Liver (tissue), 9 donors: ENCODE results near the gene PDE6B. TPM values are rescaled to one million over a fixed set of nuclear protein-coding genes. Genes with fewer than 3 reads are reported as not detected.

ENCODE experiments used
- DNase-seq: peaks from one replicate; pipeline ENCODE4 v3.0.0-alpha.2; 2017; ENCODE audit warnings: low spot score
- H3K27ac ChIP-seq, 2 donors: one replicate each; pipeline ENCODE4 v1.7.0; 2013; ENCODE audit warnings: inconsistent platforms in 2 of 2, low read length in 2 of 2, control low read depth in 1 of 2, low read depth in 1 of 2, mild to moderate bottlenecking in 1 of 2
- H3K27me3 ChIP-seq, 4 donors: one replicate each; pipeline versions ENCODE4 v1.6.1 to v1.7.0; 2013; ENCODE audit warnings: low read length in 3 of 4, inconsistent platforms in 1 of 4, mild to moderate bottlenecking in 1 of 4, moderate library complexity in 1 of 4; ENCODE audit not compliant: control insufficient read depth in 4 of 4, insufficient read depth in 4 of 4
- H3K36me3 ChIP-seq, 4 donors: one replicate each; pipeline versions ENCODE4 v1.6.1 to v1.7.0; 2013; ENCODE audit warnings: low read length in 3 of 4, mild to moderate bottlenecking in 3 of 4, low read depth in 1 of 4, moderate library complexity in 1 of 4; ENCODE audit not compliant: control insufficient read depth in 4 of 4, insufficient read depth in 3 of 4
- H3K4me1 ChIP-seq, 4 donors: one replicate each; pipeline versions ENCODE4 v1.6.1 to v1.7.0; 2013; ENCODE audit warnings: low read length in 3 of 4, mild to moderate bottlenecking in 3 of 4, moderate library complexity in 1 of 4; ENCODE audit not compliant: control insufficient read depth in 4 of 4, insufficient read depth in 4 of 4
- H3K4me3 ChIP-seq, 3 donors: one replicate each; pipeline versions ENCODE4 v1.6.1 to v1.7.0; 2013; ENCODE audit warnings: low read length in 3 of 3, control low read depth in 1 of 3, low read depth in 1 of 3, mild to moderate bottlenecking in 1 of 3
- H3K9ac ChIP-seq, 2 donors: one replicate each; pipeline ENCODE4 v1.7.0; 2013; ENCODE audit warnings: low read length in 2 of 2, mild to moderate bottlenecking in 2 of 2, moderate library complexity in 2 of 2, control low read depth in 1 of 2, low read depth in 1 of 2
- H3K9me3 ChIP-seq, 4 donors: one replicate each; pipeline versions ENCODE4 v1.6.1 to v1.7.0; 2013; ENCODE audit warnings: low read length in 3 of 4; ENCODE audit not compliant: control insufficient read depth in 4 of 4
- EGR1 ChIP-seq, 2 donors: IDR thresholded peaks; 2 replicates each; pipeline ENCODE4 v1.6.1; 2016 to 2018; ENCODE audit warnings: antibody characterized with exemption in 2 of 2, low read depth in 2 of 2
- FOXA2 ChIP-seq: IDR thresholded peaks from 2 replicates; pipeline ENCODE4 v1.6.1; 2016; ENCODE audit warnings: antibody characterized with exemption
- GABPA ChIP-seq, 2 donors: IDR thresholded peaks in 1 of 2; conservative IDR thresholded peaks in 1 of 2; 2 replicates each; pipeline ENCODE4 v1.6.1; 2016; ENCODE audit warnings: antibody characterized with exemption in 2 of 2, mild to moderate bottlenecking in 1 of 2, moderate library complexity in 1 of 2
- RAD21 ChIP-seq, 2 donors: IDR thresholded peaks; 2 replicates each; pipeline ENCODE4 v1.6.1; 2016; ENCODE audit warnings: antibody characterized with exemption in 2 of 2, mild to moderate bottlenecking in 2 of 2
- REST ChIP-seq: IDR thresholded peaks from 2 replicates; pipeline ENCODE4 v1.6.1; 2016; ENCODE audit warnings: antibody characterized with exemption, mild to moderate bottlenecking
- SP1 ChIP-seq: IDR thresholded peaks from 2 replicates; pipeline ENCODE4 v1.6.1; 2018; ENCODE audit warnings: antibody characterized with exemption, mild to moderate bottlenecking
- YY1 ChIP-seq: IDR thresholded peaks from 2 replicates; pipeline ENCODE4 v1.6.1; 2016; ENCODE audit warnings: antibody characterized with exemption, mild to moderate bottlenecking
- WGBS: extraction: QIAGEN DNeasy Blood & Tissue Kit; methylation state at CpG from one replicate; pipeline ENCODE4 v1.1.7; 2013; 5-methylcytosine and 5-hydroxymethylcytosine counted together
- polyA plus RNA-seq, 2 donors: library from polyadenylated mRNA; stranded (reverse) in 1 of 2; unstranded in 1 of 2; fragments of 200-250 nt in 1 of 2; fragments of >200 nt in 1 of 2; fragmentation: Nextera tagmentation in 1 of 2; extraction: Ambion mirVana in 1 of 2; gene quantifications; one replicate each; pipeline versions ENCODE4 v1.2.1 to v1.2.3, GENCODE V29; 2013 to 2015
- total RNA-seq, 2 donors: library from RNA; depleted of rRNA; stranded (reverse); fragments of >200 nt; gene quantifications; one replicate each; pipeline ENCODE4 v1.2.3, GENCODE V29; 2014
- TF ChIP-seq, protein P1 (sequence below): fragments of 150-350 bp; IDR thresholded peaks from 2 replicates; pipeline ENCODE4 v1.5.1; 2017; ENCODE audit warnings: improper control_type of control experiment, low read depth, low read length; ENCODE audit not compliant: missing input control
- donor health status: healthy.
- donor health status: healthy.
- donor health status: healthy.
- donor health status: healthy.
- donor health status: healthy.

The PDE6B gene
- total and polyA plus RNA-seq, 4 donors = 0.28 to 7.3 (median 0.49) TPM

- no peak overlapping the region for H3K9ac ChIP-seq
- H3K4me3 ChIP-seq = no peak overlapping the region
- H3K27ac ChIP-seq = no peak overlapping the region
- no peaks in the 10 kb centered on the region for H3K36me3 ChIP-seq
- no peak for TF ChIP-seq GABPA (IDR thresholded peaks at IDR 0.05 in 1 of 2, conservative IDR thresholded peaks at IDR 0.05 in 1 of 2)
- no peaks in the 10 kb centered on the region for H3K9me3 ChIP-seq
- H3K4me1 ChIP-seq = peaks cover 0 to 17% (median 5%) of the 10 kb centered on the region in 4 donors
- DNase-seq = no peak
- WGBS = 93% methylated on average over 9 of the region's 9 CpGs
- H3K27me3 ChIP-seq = no peaks in the 10 kb centered on the region
Observed at GRCh38 chr4:712916-713632, 87.7 kb downstream of the PDE6B start.

DNA sequence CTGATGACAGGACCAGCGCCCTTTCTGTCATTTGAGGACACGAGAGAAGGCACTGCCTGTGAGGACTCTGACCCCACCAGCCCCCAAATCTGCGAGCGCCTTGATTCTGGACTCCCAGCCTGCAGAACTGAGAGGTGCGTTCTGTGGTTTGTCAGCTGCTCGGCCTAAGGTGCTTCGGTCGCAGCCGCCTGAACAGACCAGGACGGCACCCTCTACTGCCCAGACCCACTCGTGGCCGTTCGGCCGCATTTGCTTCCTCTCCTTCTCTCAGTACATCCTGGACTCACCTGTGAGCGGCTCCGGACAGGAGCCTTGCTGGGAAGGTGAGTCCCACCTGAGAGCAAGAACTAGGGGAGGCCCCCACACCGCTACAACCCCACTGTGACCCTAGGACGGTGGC lies 88.7 kb downstream of the PDE6B start:
- no peak overlapping the region for H3K9ac ChIP-seq
- H3K4me1 ChIP-seq = peaks cover 0 to 7% (median 0%) of the 10 kb centered on the region in 4 donors
- H3K27me3 ChIP-seq = no peaks in the 10 kb centered on the region
- WGBS = 93% methylated on average over 18 of the region's 18 CpGs
- H3K27ac ChIP-seq = no peak overlapping the region
- no peak for TF ChIP-seq YY1
- TF ChIP-seq EGR1 (IDR thresholded peaks at IDR 0.05; ENCODE audit: low read depth in 2 of 2) = no peak
- no peak for TF ChIP-seq SP1
- TF ChIP-seq REST = no peak
- TF ChIP-seq, protein P1, sequence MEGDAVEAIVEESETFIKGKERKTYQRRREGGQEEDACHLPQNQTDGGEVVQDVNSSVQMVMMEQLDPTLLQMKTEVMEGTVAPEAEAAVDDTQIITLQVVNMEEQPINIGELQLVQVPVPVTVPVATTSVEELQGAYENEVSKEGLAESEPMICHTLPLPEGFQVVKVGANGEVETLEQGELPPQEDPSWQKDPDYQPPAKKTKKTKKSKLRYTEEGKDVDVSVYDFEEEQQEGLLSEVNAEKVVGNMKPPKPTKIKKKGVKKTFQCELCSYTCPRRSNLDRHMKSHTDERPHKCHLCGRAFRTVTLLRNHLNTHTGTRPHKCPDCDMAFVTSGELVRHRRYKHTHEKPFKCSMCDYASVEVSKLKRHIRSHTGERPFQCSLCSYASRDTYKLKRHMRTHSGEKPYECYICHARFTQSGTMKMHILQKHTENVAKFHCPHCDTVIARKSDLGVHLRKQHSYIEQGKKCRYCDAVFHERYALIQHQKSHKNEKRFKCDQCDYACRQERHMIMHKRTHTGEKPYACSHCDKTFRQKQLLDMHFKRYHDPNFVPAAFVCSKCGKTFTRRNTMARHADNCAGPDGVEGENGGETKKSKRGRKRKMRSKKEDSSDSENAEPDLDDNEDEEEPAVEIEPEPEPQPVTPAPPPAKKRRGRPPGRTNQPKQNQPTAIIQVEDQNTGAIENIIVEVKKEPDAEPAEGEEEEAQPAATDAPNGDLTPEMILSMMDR = no peak
- H3K36me3 ChIP-seq = no peaks in the 10 kb centered on the region
- no peak for DNase-seq
- H3K9me3 ChIP-seq = no peaks in the 10 kb centered on the region
- no peak overlapping the region for H3K4me3 ChIP-seq

DNA sequence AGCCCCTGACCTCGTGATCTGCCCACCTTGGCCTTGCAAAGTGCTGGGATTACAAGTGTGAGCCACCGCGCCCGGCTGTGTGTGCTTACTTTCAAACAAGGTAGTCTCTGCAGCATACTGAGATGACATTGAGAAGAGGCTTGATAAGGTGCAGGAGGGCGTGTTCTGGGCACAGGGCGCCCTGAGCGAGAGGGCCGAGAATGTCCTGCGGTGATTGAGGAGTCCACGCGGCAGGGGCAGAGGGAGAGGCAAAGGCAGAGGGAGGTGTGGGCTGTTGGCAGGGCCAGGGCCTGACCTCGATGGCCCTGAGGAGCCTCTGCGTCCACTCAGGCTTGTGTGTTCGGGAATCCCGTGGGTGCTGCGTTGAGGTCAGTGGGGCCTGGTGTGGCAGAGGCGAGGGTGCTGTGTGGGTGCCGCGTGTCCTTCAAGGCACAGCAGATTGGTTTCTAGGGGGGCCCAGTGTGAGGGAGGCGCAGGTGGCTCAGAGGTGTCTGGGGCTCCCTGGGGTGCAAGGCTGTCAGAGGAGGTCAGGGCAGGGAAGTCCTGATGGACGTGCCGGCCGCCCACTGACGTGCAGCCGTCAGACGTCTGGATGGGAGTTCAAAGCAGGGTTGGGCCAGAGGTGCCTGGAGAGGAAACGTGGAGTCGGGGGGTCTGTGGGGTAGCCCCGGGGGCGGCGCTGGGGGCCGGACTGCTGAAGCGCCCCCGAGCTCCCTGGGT lies 92.4 kb downstream of the PDE6B start:
- no peak overlapping the region for H3K4me3 ChIP-seq
- H3K9me3 ChIP-seq = no peaks in the 10 kb centered on the region
- H3K4me1 ChIP-seq = peaks cover 0 to 9% (median 2%) of the 10 kb centered on the region in 4 donors
- 91% methylated on average over 34 of the region's 34 CpGs for WGBS
- no peak overlapping the region for H3K27ac ChIP-seq
- H3K9ac ChIP-seq = no peak overlapping the region
- peaks cover 0 to 2% (median under 1%) of the 10 kb centered on the region in 4 donors for H3K36me3 ChIP-seq
- H3K27me3 ChIP-seq = no peaks in the 10 kb centered on the region
- DNase-seq = no peak
- TF ChIP-seq YY1 = no peak
- TF ChIP-seq FOXA2 = no peak
- TF ChIP-seq RAD21 (IDR thresholded peaks at IDR 0.05) = no peak
